Gastrocnemius medialis (tissue), 4 donors: Measurements from ENCODE around the gene TNS1.

Source experiments
- CTCF ChIP-seq, 5 experiments: fragments of 450-650 bp in 3 of 5; fragments of 200-600 bp in 2 of 5; sonication (generic) in 2 of 5; IDR thresholded peaks in 4 of 5; conservative IDR thresholded peaks in 1 of 5; 1 replicate in 4 of 5; 2 replicates in 1 of 5; pipeline ENCODE4 v1.5.1; 2016 to 2019; ENCODE audit warnings: antibody characterized with exemption in 5 of 5, mild to moderate bottlenecking in 3 of 5, moderate library complexity in 3 of 5
- POLR2A ChIP-seq, 2 donors: fragments of 450-650 bp; IDR thresholded peaks; one replicate each; pipeline ENCODE4 v1.6.1; 2017; ENCODE audit warnings: antibody characterized with exemption in 2 of 2, mild to moderate bottlenecking in 2 of 2, moderate library complexity in 2 of 2

- TF ChIP-seq CTCF (IDR thresholded peaks at IDR 0.05 in 4 of 5, conservative IDR thresholded peaks at IDR 0.05 in 1 of 5) (no peak), POLR2A (IDR thresholded peaks at IDR 0.05) (no peak)
Measured at GRCh38 chr2:217974389-217975005, 28.3 kb downstream of the TNS1 start.
